ENCODE results near the gene NCBP3.
"Not testable (repeated sequence)": the region's sequence is repeated elsewhere in the genome, so short reads cannot be mapped to it uniquely, and the experiment has no call there.

NCBP3 gene

GRCh38 chr17:3809135-3809534, 36.9 kb downstream of the NCBP3 start:
- no peak for DNase-seq

- DNase-seq, result no peak
Measured at GRCh38 chr17:3808701-3809100, 37.3 kb downstream of the NCBP3 start.

- no peak for DNase-seq
Measured at GRCh38 chr17:3805581-3805980, 40.5 kb downstream of the NCBP3 start.

GRCh38 chr17:3804503-3804931, 41.5 kb downstream of the NCBP3 start:
- no peak for DNase-seq

- DNase-seq, result no peak
Measured at GRCh38 chr17:3803308-3803640, 42.8 kb downstream of the NCBP3 start.

GRCh38 chr17:3802461-3803307, 43.4 kb downstream of the NCBP3 start:
- no peak for DNase-seq

GRCh38 chr17:3801792-3802191, 44.3 kb downstream of the NCBP3 start:
- no peak for DNase-seq

GRCh38 chr17:3801347-3801746, 44.7 kb downstream of the NCBP3 start:
- DNase-seq, result no peak

GRCh38 chr17:3800362-3801271, 45.4 kb downstream of the NCBP3 start, which contains the start of gene ITGAE:
ITGAE (minus strand) TSS chr17:3801188; CDS start chr17:3801144, 44 bp downstream.
- no peak for DNase-seq

- DNase-seq, result no peak
Measured at GRCh38 chr17:3799181-3799945, 46.7 kb downstream of the NCBP3 start.

GRCh38 chr17:3798273-3799180, 47.5 kb downstream of the NCBP3 start:
- no peak for DNase-seq

- no peak for DNase-seq
Measured at GRCh38 chr17:3796822-3797170, 49.2 kb downstream of the NCBP3 start.

GRCh38 chr17:3796110-3796821, 49.8 kb downstream of the NCBP3 start:
- no peak for DNase-seq

GRCh38 chr17:3795390-3796102, 50.5 kb downstream of the NCBP3 start:
- DNase-seq, result no peak

- DNase-seq, result no peak
Measured at GRCh38 chr17:3794557-3795389, 51.3 kb downstream of the NCBP3 start.

GRCh38 chr17:3794152-3794551, 51.9 kb downstream of the NCBP3 start:
- not testable (repeated sequence) for DNase-seq

- not testable (repeated sequence) for DNase-seq
Measured at GRCh38 chr17:3793258-3793657, 52.8 kb downstream of the NCBP3 start.

- no peak for DNase-seq
Measured at GRCh38 chr17:3792481-3792880, 53.6 kb downstream of the NCBP3 start.

- no peak for DNase-seq
Measured at GRCh38 chr17:3788200-3788599, 57.8 kb downstream of the NCBP3 start.

GRCh38 chr17:3785323-3785722, 60.7 kb downstream of the NCBP3 start:
- not testable (repeated sequence) for DNase-seq

Data from SHP77 (cell line).